GM23248 (cell line): ENCODE data around the gene SMCHD1.

ENCODE experiments used
- EZH2 ChIP-seq: fragments of 200-600 bp; sonication (generic); IDR thresholded peaks from 2 replicates; pipeline ENCODE4 v1.6.1; 2018; ENCODE audit warnings: antibody characterized with exemption, mild to moderate bottlenecking; ENCODE audit not compliant: insufficient read depth, poor library complexity, severe bottlenecking
- EZH2phosphoT487 ChIP-seq: fragments of 200-600 bp; sonication (generic); IDR thresholded peaks from 2 replicates; pipeline ENCODE4 v1.6.1; 2018; ENCODE audit warnings: antibody characterized with exemption, moderate library complexity, mild to moderate bottlenecking, low read depth; ENCODE audit not compliant: insufficient read depth

DNA sequence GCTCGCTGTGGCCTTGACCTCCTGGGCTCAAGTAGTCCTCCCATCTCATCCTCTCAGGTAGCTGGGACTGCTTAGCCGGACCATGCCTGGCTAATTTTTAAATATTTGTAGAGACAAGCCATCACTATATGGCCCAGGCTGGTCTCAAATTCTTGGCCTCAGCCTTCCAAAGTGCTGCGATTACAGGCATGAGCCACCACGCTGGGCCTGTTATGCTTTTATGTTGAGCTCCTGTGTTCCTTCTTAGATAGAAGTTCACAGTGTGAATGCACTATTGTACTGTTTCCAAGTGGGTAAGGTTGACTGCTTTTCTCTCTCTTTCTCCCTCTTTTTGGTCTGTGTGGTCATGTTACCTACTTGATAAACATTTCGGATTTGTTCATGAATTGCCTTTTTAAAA, 61.9 kb downstream of the SMCHD1 start:
- no peak for TF ChIP-seq EZH2
- TF ChIP-seq EZH2phosphoT487: no peak
